ENCODE measurements around the gene CAMSAP2.
A peak's percentile ranks its signal among the peaks of the same experiment; 100 is the strongest.
"Not testable (repeated sequence)": the region's sequence is repeated elsewhere in the genome, so short reads cannot be mapped to it uniquely, and the experiment has no call there.

CAMSAP2 gene

DNA sequence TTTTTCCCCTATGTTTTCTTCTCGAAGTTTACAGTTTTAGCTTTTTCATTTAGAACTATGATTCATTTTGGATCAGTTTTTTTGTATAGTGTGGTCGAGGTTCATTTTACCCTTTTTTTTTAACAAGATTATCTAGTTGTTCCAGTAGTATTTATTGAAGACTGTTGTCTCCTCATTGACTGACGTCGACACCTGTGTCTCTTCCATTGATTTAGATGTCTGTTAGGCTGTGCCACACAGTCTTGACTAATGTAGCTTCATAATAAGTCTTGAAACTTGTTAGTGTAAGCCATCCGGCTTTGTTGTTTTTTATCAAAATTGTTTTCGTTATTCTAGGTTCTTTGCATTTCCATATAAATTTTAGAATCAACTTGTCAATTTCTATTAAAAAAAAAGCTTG lies 45.2 kb downstream of the CAMSAP2 start:
- no peak for DNase-seq

DNA sequence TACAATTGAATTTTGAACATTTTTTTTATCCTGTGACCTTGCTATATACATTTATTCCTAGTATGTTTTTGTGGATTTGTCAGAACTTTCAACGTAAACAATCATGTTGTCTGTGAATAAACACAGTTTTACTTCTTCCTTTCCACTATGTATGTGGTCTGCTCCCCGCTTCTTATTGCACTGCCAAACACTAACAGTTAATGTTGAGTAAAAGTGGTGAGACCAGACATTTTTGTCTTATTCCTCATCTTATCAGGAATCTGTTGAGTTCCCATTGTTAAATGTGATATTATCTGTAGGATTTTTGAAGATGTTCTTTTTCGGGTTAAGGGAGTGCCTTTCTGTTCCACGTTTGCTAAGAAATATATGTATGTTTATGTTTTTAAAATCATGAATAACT lies 45.9 kb downstream of the CAMSAP2 start:
- no peak for DNase-seq

DNA sequence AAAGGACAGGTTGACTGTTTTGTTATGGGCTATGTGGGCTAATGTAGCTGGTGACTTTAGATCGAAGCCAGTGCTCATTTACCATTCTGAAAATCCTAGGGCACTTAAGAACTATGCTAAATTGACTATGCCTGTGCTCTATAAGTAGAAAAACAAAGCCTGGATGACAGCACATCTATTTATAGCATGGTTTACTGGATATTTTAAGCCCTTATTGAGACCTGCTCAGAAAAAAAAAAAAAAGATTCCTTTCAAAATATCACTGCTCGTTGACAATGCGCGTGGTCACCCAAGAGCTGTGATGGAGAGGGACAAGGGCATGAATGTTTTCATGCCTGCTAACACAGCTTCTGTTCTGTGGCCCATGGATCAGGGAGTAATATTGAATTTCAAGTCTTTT lies 48.1 kb downstream of the CAMSAP2 start:
- DNase-seq: no peak

DNA sequence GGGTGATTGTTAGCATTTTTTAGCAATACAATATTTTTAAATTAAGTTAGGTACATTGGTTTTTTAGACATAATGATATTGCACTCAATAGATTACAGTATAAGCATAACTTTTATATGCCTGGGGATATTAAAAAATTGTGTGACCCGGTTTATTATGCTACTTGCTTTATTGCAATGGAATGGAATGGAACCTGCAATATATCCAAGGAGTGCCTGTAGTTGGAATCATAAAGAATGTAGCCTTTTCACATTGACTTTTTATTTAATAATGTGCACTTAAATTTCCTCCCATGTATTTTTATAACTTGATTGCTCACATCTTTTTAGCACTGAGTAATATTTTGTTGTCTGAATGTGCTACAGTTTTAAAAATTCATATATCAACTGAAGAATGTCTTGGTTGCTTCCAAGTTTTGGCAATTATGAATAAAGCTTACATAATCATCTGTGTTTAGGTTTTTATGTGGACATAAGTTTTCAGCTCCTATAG lies 49.2 kb downstream of the CAMSAP2 start:
- no peak for DNase-seq

- DNase-seq: not testable (repeated sequence)
These were observed 52.3 kb downstream of the CAMSAP2 start for GRCh38 chr1:200791012-200791411.

- DNase-seq: no peak
These were observed 55.0 kb downstream of the CAMSAP2 start for GRCh38 chr1:200793677-200794076.

GRCh38 chr1:200794506-200795065 lies 55.9 kb downstream of the CAMSAP2 start:
- no peak for DNase-seq

DNA sequence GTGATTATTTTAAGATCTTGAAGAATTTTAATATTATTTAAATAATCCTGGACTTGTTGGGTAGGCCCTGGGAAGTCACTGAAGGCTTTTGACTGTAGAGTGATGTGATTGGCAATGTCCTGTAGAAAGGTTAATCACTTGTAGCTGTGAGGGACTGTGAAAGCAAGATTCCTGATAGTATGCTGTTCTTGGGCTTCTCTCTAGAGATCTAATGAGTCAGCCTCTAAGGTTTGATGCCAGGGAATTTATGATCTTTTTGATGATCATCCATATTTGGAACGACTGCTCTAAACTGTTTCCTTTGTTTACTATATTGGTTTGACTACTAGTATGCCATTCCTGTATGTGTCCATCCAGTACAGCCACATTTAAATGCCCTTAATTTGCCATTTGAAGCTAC lies 56.5 kb downstream of the CAMSAP2 start:
- no peak for DNase-seq

DNA sequence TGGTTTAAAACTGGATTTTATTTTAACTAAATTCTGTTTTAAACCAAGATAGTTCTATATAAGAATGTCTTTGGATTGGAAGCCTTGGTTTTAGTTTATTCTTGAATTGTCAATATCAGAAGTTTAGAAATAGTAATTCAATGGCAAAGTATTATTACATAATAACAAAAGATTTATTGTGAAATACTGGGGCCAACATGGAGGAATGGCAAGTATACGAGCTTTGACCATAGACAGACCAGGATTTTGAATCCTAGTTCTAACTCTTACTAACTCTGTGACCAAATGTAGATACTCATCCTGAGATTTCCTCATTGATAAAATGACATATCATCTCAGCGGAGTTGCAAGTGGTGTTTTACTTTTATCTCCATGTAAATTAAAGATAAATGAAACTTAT lies 63.3 kb downstream of the CAMSAP2 start:
- no peak for DNase-seq

GRCh38 chr1:200802865-200803512 lies 64.3 kb downstream of the CAMSAP2 start:
- DNase-seq: peak; percentile 88

DNA sequence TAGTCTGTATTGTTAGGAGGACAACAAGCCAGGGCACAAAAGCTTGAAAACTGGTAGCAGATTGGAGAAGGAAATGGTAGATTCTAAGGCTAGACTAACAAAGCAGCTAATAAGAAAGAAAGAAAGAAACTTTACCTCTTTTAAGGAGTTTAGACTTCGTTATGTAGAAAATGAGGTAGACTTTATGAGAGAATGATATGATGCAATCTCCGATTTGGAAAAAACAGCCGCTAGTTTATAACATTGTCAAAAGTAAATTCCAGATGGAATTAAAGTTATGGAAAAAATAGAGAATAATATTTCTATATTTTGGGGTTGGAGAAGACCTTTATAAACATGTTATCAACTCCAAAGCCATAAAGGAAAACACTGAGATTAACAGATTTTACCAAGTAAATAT lies 67.0 kb downstream of the CAMSAP2 start:
- DNase-seq: no peak

DNA sequence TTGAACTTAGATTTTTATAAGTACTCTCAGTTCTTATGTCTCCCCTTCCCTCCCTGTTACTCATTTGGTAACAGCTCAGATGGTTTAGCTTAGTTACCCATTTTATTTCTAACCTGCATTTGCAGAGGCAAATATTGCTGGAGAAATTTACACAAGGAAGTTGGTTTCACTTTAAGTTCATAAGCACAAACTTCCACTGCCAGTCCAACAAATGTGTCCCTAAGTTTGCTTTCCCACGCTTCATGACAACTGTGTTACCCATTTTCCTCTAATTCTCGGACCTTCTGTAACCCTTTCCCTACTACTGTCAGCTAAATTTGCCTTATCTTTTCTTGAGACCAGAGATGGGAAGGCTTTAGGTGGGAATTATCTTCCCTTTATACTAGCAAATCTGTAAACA lies 70.2 kb downstream of the CAMSAP2 start:
- no peak for DNase-seq

DNA sequence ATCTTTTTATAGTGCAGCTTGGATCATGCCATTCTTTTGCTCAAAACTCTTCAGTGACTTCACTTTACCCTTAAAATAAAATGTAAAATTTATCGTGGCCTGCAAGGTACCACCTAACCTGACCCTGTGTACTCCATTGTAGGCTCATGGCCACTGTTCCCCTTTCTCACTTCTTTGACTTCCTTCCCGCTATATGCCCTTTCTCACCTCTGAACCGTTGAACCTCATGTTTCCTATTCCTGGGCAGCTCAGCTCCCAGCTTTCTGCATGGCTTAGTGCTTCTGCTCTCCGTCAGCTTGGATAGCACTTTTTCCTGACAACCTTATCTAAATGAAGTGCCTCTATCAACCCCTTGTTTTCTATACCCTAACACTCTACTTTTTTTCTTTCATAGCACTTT lies 73.0 kb downstream of the CAMSAP2 start:
- no peak for DNase-seq

GRCh38 chr1:200816624-200817224 lies 78.0 kb downstream of the CAMSAP2 start:
- not testable (repeated sequence) for DNase-seq

DNA sequence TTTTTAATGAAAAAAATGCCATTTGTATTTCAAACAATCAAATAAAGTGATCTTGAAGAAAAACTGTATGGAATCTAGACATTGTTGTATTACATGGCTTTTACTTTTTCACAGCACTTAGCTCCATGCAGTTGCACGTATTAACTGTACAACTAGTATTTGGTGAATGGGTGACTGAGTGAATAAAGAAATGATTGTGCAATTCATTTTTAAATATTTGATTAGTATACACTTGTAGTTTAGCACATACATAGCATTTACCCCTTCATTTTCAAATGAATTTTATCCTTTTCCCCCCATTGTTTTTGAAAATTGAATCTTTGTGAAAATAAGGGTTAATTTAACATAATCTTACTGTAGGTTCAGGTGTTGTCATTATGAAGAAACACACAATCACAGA lies 79.6 kb downstream of the CAMSAP2 start:
- DNase-seq: no peak

DNA sequence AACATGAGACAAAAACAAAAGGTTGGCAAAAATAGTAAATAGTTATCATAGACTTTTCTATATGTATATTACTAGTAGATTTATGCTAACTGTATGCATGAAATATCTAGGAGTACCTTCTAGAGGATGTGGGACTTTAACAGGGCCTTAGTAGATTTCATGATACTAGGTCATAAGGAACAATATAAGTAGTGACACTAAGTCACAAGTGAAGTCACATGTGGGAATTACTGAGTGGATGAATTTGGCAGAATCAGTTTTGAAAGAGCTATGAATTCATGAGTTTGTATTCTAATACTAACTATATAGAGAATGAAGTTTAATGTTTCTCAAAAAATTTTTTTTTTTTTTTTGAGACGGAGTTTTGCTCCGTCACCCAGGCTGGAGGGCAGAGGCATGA lies 81.0 kb downstream of the CAMSAP2 start:
- DNase-seq: no peak

- no peak for DNase-seq
These were observed 92.4 kb downstream of the CAMSAP2 start for GRCh38 chr1:200831091-200831490.

DNA sequence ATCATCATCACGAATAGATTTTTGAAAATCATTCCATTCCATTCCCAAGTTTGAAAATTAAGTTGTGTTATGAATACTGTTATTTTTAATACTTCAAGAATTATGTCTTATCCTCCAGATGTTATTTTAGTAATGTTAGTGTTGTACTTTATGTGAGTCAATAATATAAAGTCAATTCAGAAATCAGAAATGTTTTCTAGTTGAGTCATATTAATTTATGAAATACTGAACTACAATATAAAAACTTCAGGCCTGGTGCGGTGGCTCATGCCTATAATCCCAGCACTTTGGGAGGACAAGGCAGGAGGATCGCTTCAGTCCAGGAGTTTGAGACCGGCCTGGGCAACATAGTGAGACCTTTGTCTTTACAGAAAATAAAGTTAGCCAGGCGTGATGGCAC lies 95.7 kb downstream of the CAMSAP2 start:
- no peak for DNase-seq

DNA sequence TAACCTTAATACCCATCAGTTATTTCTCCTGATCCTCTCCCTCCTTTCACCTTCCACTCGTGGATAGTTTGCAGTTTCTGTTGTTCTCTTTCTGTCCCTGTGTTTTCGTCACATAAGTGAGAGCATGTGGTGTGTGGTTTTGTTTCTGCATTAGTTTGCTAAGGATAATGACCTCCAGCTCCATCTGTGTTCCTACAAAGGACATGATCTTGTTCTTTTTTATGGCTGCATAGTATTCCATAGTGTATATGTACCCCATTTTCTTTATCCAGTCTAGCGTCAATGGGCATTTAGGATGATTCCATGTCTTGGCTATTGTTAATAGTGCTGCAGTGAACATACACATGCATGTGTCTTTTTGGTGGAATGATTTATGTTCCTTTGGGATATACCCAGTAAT lies 97.5 kb downstream of the CAMSAP2 start:
- DNase-seq: no peak

GRCh38 chr1:200837931-200838571 lies 99.4 kb downstream of the CAMSAP2 start:
- no peak for DNase-seq

GRCh38 chr1:200838676-200839445 lies 100.2 kb downstream of the CAMSAP2 start:
- no peak for DNase-seq

DNA sequence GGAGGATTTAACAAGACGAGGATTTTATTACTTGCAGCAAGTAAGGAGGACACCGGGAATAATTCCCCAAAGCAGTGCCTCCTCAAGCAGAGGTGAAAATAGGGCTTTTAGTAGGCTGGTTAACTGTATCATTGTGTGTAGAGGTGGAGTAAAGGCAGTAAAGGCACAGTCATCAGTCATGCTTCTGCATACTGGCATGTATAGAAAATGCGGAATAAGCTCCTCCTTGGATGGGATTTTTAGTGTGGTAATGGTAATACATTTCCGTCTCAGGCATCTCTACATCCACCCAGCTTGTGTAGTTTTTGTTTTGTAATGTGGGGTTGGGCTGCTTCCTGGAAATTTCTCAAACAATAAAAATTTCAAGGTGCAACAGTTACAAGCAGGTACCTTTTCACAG lies 106.7 kb downstream of the CAMSAP2 start:
- DNase-seq: no peak

- no peak for DNase-seq
These were observed 107.7 kb downstream of the CAMSAP2 start for GRCh38 chr1:200846398-200846797.
